ENCODE measurements around the gene B3GAT2. TPM values are rescaled to one million over a fixed set of nuclear protein-coding genes. Genes with fewer than 3 reads are reported as not detected.

The B3GAT2 gene
- total RNA-seq, 1 donor from 2014 or later, result 8.1 TPM

DNA sequence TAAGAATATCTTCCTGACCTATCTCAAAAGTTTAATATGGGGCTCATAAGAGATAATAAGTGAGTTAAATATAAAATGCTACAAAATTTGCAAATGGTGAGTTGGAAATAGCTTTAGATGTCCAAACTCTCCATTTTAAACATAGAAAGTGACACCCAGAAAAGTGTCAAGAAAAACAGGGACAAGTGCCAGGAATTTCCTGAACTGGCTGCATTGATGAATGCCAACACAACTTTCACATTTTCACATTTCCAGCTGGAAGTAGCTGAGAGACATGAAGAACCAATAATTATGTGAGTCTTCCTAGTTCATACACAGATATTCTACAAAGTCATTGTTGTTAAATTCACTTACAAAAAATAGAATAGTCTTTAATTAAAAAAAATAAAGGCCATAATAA is 38.6 kb upstream of the B3GAT2 start:
- no peaks in the 10 kb centered on the region for H3K36me3 Mint-ChIP-seq (ENCODE audit: unreplicated experiment)
- no peak overlapping the region for H3K4me3 Mint-ChIP-seq (ENCODE audit: unreplicated experiment)
- no peaks in the 10 kb centered on the region for H3K27me3 Mint-ChIP-seq (ENCODE audit: unreplicated experiment)
- TF ChIP-seq, protein P1, sequence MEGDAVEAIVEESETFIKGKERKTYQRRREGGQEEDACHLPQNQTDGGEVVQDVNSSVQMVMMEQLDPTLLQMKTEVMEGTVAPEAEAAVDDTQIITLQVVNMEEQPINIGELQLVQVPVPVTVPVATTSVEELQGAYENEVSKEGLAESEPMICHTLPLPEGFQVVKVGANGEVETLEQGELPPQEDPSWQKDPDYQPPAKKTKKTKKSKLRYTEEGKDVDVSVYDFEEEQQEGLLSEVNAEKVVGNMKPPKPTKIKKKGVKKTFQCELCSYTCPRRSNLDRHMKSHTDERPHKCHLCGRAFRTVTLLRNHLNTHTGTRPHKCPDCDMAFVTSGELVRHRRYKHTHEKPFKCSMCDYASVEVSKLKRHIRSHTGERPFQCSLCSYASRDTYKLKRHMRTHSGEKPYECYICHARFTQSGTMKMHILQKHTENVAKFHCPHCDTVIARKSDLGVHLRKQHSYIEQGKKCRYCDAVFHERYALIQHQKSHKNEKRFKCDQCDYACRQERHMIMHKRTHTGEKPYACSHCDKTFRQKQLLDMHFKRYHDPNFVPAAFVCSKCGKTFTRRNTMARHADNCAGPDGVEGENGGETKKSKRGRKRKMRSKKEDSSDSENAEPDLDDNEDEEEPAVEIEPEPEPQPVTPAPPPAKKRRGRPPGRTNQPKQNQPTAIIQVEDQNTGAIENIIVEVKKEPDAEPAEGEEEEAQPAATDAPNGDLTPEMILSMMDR (IDR thresholded peaks at IDR 0.05; ENCODE audit: partially characterized antibody, unreplicated experiment), result no peak
- no peak for DNase-seq
- no peaks in the 10 kb centered on the region for H3K4me1 Mint-ChIP-seq (ENCODE audit: low read depth, unreplicated experiment)
- H3K27ac Mint-ChIP-seq (ENCODE audit: unreplicated experiment), result no peak overlapping the region
- peaks cover 2% of the 10 kb centered on the region for H3K9me3 Mint-ChIP-seq (ENCODE audit: unreplicated experiment)

DNA sequence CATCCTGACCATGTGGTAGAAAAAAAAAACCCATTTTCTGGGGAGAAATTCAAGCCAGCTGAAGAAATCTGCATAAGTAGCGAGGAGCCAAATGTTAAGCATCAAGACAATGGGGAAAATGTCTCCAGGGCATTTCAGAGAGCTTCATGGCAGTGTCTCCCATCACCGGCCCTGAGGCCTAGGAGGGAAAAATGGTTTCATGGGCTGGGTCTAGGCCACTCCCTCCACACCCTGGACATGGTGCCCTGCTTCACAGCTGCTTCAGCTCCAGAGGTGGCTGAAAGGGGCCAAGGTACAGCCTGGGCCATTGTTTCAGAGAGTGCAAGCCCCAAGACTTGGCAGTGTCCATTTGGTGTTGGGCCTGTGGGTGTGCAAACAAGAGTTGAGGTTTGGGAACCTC is 34.4 kb upstream of the B3GAT2 start:
- H3K4me3 Mint-ChIP-seq (ENCODE audit: unreplicated experiment), result no peak overlapping the region
- TF ChIP-seq, protein P1 (IDR thresholded peaks at IDR 0.05; ENCODE audit: partially characterized antibody, unreplicated experiment), result no peak

DNA sequence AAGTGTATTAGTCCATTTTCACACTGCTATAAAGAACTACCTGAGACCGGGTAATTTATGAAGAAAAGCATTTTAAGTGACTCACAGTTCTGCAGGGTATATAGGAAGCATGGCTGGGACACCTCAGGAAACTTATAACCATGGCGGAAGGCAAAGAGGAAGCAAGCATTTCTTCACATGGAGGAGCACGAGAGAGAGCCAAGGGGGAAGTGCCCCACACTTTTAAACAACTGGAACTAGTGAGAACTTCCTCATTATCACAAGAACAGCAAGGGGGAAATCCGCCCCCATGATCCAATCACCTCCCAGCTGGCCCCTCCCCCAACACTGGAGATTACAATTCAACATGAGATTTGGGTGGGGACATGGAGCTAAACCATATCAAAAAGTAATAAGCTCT is 28.3 kb upstream of the B3GAT2 start:
- Mint-ChIP-seq H3K27me3 (ENCODE audit: unreplicated experiment) (no peaks in the 10 kb centered on the region), H3K9me3 (ENCODE audit: unreplicated experiment) (no peaks in the 10 kb centered on the region), H3K27ac (ENCODE audit: unreplicated experiment) (no peak overlapping the region), H3K4me1 (ENCODE audit: low read depth, unreplicated experiment) (no peaks in the 10 kb centered on the region), H3K4me3 (ENCODE audit: unreplicated experiment) (no peak overlapping the region), H3K36me3 (ENCODE audit: unreplicated experiment) (no peaks in the 10 kb centered on the region)
- TF ChIP-seq, protein P1 (IDR thresholded peaks at IDR 0.05; ENCODE audit: partially characterized antibody, unreplicated experiment), result no peak
- DNase-seq, result no peak

More for the DNA sequence above, 34.4 kb upstream of the B3GAT2 start:
- Mint-ChIP-seq H3K27ac (ENCODE audit: unreplicated experiment) (no peak overlapping the region), H3K4me1 (ENCODE audit: low read depth, unreplicated experiment) (no peaks in the 10 kb centered on the region), H3K27me3 (ENCODE audit: unreplicated experiment) (no peaks in the 10 kb centered on the region), H3K9me3 (ENCODE audit: unreplicated experiment) (peaks cover 2% of the 10 kb centered on the region), H3K36me3 (ENCODE audit: unreplicated experiment) (no peaks in the 10 kb centered on the region)
- no peak for DNase-seq

DNA sequence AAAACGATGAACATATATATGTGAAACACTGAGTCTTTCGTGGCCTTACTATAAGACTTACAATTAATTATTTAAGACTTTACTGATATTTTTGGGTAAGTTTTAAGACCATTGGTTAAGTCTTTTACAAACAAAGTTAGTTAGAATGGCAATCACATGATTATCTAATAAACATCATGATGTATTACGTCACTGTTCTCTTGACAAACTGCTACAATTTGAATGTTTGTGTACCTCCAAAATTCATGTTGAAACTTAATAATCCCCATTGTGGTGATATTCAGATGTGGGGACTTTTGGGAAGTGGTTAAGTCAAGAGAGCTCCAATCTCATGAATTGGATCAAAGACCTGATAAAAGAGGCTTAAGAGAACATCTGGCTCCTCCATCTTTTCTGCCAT is 25.9 kb upstream of the B3GAT2 start:
- Mint-ChIP-seq H3K36me3 (ENCODE audit: unreplicated experiment) (no peaks in the 10 kb centered on the region), H3K4me1 (ENCODE audit: low read depth, unreplicated experiment) (no peaks in the 10 kb centered on the region), H3K4me3 (ENCODE audit: unreplicated experiment) (no peak overlapping the region), H3K27ac (ENCODE audit: unreplicated experiment) (no peak overlapping the region), H3K27me3 (ENCODE audit: unreplicated experiment) (no peaks in the 10 kb centered on the region), H3K9me3 (ENCODE audit: unreplicated experiment) (no peaks in the 10 kb centered on the region)
- TF ChIP-seq, protein P1 (IDR thresholded peaks at IDR 0.05; ENCODE audit: partially characterized antibody, unreplicated experiment), result no peak
- no peak for DNase-seq

DNA sequence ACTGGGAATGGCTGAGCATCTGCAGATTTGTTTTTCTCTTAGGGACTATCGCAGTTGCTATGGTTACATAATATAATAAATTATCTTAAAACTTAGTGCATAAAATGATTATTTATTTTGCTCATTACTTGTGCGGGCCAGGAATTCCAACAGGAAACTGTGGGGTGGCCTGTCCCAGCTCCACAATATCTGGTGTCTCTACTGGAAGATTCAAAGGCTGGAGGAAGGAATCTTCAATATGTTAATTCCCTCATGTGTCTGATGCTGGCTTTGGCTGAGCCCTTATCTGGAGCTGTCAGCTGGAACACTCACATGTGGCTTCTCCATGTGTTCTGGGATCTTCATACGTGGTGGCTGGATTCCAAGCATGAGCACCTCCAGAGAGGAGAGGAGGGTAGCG is 23.9 kb upstream of the B3GAT2 start:
- Mint-ChIP-seq H3K27me3 (ENCODE audit: unreplicated experiment) (no peaks in the 10 kb centered on the region), H3K9me3 (ENCODE audit: unreplicated experiment) (no peaks in the 10 kb centered on the region), H3K4me3 (ENCODE audit: unreplicated experiment) (no peak overlapping the region), H3K27ac (ENCODE audit: unreplicated experiment) (no peak overlapping the region), H3K4me1 (ENCODE audit: low read depth, unreplicated experiment) (no peaks in the 10 kb centered on the region), H3K36me3 (ENCODE audit: unreplicated experiment) (no peaks in the 10 kb centered on the region)
- TF ChIP-seq, protein P1 (IDR thresholded peaks at IDR 0.05; ENCODE audit: partially characterized antibody, unreplicated experiment), result no peak
- DNase-seq, result no peak

Measured in glutamatergic neuron (in vitro differentiated cells).